Amniotic stem cell (primary cell): ENCODE data around the gene GNLY.
"Not testable (repeated sequence)": the region's sequence is repeated elsewhere in the genome, so short reads cannot be mapped to it uniquely, and the experiment has no call there.

ENCODE experiments used
- DNase-seq: peaks from one replicate; lab custom pipeline; 2025; lab: John Stamatoyannopoulos, UW

Gene GNLY

GRCh38 chr2:85665264-85665937 is 28.8 kb upstream of the GNLY start:
- DNase-seq: no peak

DNA sequence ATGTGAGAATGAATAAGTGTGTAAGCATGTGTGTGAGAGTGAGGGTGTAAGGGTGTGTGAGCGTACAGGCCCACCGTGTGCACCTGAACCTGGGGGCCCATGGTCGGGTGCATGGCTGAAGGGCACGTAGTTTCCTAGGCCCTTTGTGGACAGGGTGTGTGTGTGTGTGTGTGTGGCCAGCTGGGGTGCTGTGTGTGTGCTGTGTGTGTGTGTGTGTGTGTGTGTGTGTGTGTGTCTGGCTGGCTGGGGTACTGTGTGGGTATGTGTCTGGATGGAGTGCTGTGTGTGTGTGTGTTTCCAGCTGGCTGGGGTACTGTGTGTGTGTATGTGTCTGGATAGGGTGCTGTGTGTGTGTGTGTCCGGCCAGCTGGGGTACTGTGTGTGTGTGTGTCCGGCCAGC is 28.1 kb upstream of the GNLY start:
- no peak for DNase-seq

DNA sequence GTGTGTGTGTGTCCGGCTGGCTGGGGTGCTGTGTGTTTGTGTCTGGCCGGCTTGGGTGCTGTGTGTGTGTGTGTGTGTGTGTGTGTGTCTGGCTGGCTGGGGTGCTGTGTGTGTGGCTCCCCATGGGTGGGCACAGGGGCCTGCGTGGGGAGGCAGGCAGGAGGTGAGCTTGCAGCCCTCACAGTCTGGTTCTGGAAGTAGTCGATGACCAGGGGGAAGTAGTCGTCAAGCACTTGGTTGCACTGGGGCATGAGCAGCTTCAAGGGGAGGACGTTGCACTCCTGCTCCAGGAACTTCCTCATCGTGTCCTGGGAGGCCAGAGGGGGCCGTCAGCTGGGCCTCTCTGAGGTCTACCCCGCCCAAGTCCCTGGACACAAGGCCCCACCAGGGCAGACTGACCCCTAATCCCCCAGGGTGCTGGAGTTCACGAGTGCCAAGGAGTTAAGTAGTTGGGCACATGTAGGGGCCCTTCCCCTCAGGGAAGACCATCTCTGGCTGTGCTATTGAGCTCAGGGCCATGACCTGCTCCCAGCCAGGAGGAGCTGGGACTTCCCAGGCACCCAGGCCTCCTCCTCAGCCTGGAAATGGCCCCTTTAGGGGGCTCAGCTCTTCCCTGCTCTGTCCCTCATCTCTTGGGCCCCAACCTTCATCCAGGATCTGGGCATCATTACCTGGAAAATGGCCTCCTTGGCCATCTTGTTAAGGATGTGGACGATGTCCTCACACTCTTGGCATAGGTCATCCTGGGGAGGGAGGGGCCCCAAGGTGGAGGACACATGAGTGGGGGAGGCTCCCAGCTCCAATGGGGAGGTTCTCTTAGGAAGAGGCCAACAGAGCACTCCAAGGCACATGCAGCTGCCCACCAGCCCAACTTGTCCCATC is 27.5 kb upstream of the GNLY start:
- DNase-seq: no peak

GRCh38 chr2:85667561-85668008 is 26.6 kb upstream of the GNLY start:
- DNase-seq: no peak

DNA sequence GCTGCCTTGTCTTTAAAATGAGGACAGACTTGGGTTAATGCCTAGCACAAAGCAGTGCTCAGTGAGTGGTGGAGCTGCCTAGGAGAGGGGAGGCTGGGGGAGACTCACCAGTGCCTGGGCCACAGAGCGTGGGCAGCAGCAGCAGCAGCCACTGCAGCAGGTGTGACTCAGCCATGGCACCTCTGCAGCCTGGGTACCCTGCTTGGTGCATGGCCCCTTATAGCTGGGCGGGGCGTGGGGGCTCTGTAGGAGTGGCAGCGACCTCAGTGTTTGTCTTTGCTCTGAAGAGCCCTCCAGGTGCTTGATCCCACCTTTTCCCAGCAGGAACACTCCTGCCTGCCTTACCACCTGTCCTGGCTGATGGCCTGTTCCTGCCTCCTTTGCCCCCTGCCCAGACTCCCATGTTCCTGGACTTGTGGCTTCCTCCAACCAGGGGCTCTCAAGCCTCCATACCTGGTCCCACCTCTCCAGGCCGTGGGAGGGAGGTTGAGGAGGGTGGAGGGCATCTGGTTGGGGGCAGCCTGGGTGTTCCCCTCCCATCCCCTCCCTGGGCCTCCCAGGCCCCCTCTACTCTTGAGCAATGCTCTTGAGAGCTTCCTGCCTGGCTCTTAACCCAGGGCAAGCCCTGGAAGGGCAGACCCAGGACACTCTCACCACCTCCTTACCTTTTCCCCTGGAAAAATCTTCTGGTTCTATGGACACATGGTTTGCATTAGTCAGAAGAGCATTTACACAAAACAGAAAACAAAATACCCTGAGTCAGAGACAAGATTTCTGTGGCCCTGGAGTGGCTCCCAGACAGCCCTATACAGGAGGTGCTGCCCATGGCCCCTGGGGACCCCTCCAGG is 25.9 kb upstream of the GNLY start, which contains the start of gene SFTPB:
Gene SFTPB, minus strand, starts transcription at position 191 of the 848 bp plus-strand sequence. Its CDS starts 16 bp downstream, at position 175.
- no peak for DNase-seq

DNA sequence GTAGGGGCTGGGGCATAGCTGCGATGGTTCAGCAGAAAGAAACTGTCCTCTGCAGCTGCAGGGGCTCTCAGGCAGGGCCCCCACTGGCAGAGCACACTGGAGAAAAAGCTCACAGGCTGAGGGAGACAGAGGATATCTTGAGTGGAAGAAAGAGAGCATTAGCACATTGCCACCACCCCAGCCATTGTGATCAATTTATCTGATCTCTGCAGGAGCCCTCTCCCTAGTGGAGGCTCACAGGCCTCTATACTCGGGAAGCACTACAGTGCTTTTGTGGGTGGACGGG is 25.4 kb upstream of the GNLY start:
- no peak for DNase-seq

DNA sequence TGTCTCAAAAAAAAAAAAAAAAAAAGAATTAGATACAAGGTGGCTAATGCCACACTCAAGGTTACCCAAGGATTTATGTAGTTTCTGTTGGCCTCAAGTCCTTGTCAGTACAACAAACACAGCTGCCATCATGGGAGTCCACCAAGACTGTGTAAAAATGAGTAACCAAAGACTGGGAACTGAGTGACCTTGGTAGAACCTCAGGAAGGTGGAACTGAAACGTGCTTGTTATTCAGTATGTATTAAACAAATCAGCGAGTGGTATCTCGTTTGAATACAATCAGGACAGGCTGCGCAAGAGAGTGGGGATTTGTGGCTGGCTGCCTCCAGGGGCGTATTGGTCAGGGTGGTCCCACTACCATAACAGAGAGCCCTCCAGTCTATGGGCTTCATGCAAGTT is 24.6 kb upstream of the GNLY start:
- DNase-seq: no peak

DNA sequence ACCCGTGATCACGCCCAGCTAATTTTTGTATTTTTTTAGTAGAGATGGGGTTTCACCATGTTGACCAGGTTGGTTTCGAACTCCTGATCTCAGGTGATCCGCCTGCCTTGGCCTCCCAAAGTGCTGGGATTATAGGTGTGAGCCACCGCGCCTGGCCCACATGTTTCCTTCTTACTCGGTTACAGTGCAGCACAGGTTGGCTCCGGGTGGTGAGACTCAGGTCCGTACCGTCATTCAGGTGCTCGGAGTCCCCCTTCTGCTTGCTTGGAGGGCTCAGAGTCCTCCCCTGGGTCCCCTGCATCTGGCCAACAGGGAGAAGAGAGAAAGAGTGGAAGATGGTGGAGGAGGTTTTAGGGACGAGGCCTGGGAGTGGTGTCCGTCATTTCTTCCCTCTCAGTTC is 23.7 kb upstream of the GNLY start:
- not testable (repeated sequence) for DNase-seq

- DNase-seq: no peak
Measured at GRCh38 chr2:85672456-85672855, 21.7 kb upstream of the GNLY start.

DNA sequence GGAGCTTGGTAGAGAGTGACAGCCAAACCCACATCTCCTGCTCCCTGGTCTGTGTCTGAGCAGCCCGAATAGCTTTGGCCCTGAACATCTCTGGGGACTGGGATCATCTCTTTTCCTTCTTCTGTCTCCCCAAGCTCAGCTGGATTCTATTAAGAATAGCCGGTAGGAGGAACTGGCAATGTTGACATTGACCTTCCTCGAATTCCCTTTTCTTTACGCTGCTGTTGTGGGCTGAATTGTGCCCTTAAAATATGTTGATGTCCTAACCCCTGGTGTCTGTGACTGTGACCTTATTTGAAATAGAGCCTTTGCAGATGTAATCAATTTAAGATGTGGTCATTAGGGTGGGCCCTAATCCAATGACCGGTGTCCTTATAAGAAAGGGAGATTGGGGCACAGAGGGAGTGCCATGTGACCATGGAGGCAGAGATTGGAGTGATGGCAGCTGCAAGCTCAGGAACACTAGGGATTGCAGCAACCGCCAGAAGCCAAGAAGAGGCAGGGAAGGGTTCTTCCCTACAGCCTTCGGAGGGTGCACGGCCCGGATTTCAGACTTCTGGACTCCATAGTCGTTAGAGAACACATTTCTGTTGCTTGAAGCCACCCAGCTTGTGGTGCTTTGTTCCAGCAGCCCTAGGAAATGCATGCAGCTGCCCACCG is 20.3 kb upstream of the GNLY start:
- DNase-seq: no peak

- DNase-seq: no peak
Measured at GRCh38 chr2:85674417-85674816, 19.7 kb upstream of the GNLY start.

DNA sequence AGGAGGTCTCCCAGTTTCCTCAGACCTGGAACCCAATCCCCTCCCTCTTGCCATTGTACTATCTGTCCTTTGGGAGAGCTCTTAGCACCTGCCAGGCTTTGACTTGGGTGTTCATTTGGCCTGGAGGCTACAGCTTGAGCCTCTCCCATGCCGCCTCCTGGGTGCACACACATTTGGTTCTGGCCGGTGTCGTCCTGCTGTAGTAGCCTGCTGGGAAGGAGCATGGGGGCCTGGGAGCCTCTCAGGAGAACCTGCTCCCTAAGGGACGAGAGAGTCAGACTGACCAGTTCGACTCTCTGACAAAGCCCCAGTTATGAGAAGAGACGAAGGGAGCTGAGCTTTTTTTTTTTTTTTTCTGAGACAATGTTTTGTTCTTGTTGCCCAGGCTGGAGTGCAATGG is 18.7 kb upstream of the GNLY start:
- no peak for DNase-seq

DNA sequence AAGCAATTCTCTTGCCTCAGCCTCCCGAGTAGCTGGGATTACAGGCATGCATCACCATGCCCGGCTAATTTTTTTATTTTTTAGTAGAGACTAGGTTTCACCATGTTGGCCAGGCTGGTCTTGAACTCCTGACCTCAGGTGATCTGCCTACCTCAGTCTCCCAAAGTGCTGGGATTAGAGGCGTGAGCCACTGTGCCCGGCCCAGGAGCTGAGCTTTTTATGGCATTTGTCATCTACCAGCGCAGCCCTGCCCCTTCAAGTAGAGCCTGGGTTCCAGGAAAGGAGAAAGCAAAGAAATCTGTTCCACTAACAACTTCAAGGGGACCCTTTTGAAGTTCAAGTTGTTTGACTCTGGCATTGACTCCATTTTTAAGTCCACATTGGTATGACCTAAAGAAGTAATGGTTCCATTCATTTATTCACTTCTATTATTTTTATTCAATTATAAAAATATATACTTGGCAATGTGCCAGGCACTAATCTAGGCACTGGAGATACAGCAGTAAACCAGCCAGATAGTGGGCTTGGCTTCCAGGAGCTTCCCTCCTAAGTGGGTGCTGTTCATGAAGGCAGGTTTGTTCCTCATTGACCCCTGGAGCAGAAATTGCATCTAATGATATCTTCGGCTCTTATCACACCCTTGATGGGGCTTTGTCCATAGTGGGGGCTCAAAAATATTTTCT is 18.2 kb upstream of the GNLY start:
- no peak for DNase-seq

DNA sequence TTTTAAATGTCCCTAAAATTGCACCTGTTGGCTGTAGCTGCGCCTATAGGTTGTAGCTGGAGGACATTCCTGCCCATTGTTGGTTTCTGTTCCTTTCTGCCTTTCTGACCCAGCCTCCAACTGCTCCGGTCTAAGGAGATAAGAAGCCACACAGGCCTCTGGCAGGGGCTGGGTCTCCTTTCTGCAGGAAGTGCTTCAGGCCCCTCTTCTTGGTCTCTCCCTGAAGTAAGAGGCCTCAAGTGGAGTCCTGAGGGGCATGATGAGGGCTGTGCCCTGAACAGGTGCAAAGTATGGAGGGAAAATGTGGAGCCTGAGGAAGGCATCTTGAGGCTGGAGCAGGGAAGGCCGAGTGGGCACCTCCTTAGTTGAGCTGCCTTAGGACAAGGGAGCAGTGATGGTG is 15.8 kb upstream of the GNLY start:
- no peak for DNase-seq

DNA sequence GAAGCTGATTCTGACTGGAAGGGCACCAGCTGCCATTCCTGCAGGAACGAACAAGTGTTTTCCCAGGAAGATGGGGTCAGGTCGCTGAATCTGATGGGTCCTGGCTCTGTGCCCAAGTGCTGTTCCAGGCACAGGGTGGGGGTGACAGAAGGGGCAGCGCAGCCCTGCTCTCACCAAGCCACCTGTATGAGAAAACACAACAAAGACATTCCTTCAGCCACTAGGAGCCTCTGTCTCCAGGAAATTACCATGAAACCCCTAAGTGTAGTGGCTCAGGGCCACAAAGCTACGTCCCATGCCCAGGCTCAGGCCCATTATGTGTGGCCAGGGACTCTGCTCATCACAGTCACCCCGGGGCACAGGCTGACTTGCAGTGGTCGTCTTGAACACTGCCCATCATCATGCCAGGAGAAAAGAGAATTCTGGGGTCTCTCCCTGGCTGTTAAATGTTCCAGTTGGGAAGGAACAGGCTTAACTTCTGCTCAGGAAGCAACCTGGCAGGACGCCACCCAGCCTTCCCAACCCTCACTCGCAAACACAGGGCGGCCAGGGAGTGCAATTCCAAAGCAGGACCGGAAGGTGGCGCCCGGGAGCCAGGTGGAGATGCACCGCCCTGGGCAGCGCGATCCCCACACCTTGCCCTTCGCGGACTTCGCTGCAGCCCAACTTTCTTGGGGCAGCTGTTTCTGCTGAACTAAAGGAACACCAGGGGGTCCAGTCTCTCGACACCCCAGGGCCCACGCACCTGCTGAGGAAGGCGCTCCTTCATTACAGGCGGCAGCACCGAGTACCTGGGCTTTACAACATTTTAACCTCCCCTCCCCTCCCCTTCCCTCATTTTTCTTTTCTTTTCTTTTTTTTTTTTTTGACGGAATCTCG is 15.1 kb upstream of the GNLY start:
- DNase-seq: no peak

- no peak for DNase-seq
Measured at GRCh38 chr2:85680707-85681371, 13.3 kb upstream of the GNLY start.

DNA sequence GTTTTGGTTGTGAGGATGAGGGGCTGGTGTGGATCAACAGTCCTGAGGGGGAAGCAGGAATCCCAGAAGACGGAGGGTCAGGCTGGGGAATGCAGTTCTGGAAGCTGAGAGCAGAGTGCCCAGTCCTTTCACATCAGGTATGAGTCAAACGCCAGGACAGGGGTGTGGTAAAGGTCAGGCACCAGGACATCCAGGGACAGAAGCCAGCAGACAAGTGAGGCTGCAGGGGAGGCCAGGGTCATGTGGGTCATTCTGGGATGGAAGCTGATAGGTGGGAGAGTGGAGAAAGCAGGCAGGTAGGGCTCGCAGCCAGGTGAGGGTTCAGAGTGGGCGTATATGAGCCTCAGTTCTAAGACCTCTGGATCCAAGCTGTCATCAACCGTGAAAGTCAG is 12.8 kb upstream of the GNLY start:
- no peak for DNase-seq

DNA sequence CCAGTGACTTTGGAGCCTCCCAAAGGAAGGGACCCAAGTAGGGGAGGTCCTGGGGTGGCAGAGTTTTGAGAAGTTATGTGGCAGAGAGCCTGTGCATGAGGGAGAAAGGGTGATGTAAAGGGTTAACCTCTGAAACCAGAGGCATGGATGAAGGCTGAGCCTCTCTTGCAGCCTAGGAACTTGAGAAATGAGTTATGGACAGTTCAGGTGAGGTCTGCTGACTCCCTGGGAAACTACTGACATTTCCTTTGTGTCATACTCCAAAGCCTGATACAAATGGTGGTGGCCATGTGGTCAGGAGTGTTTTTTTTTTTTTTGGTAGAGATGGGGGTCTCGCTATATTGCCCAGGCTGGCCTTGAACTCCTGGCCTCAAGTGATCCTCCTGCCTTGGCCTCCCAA is 12.4 kb upstream of the GNLY start:
- DNase-seq: no peak

DNA sequence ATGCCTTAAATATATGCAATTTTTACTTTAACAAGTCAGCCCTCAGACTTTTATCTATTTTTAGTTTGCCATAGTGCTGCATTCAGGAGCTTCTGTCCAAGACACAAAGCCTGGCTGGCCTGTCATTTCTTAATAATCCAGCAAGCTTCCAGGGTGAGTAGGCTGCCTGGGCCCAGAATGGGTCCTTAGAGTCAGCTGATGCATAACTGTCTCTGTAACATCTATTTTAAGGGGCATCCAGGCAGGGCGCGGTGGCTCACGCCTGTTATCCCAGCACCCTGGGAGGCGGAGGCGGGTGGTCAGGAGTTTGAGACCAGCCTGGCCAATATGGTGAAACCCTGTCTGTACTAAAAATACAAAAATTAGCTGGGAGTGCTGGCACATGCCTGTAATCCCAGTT is 11.8 kb upstream of the GNLY start:
- DNase-seq: no peak

DNA sequence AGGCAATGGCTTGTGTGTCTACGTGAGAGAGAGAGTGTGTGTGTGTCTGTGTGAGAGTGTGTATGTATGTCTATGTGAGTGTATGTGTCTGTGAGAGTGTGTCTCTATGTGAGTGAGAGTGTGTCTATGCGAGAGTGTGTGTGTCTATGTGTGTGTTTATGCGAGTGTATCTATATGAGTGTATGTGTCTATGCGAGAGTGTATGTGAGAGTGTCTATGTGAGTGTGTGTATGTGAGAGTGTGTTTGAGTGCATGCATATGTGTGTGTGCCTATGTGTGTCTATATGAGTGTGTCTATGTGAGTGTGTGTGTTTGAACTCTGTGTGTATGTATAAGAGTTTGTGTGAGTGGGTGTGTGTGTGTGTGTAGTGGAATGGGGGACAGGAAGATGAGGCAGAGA is 9.8 kb upstream of the GNLY start:
- no peak for DNase-seq
